HepG2 (cell line): ENCODE data around the gene FDPS. TPM values are rescaled to one million over a fixed set of nuclear protein-coding genes. Genes with fewer than 3 reads are reported as not detected.

ENCODE experiments used
- GTF3A ChIP-seq: sonication (generic); formaldehyde crosslinking; conservative IDR thresholded peaks from 2 replicates; pipeline ENCODE4 v1.4.0; 2020; ENCODE audit warnings: mild to moderate bottlenecking, missing genetic modification reagents
- IKZF4 ChIP-seq: sonication (generic); formaldehyde crosslinking; IDR thresholded peaks from 2 replicates; pipeline ENCODE4 v1.5.1; 2020; ENCODE audit warnings: borderline replicate concordance, mild to moderate bottlenecking, low read depth, missing genetic modification reagents; ENCODE audit errors: not compliant biosample characterization
- MYNN ChIP-seq: sonication (generic); formaldehyde crosslinking; IDR thresholded peaks from 2 replicates; pipeline ENCODE4 v1.4.0; 2020; ENCODE audit warnings: mild to moderate bottlenecking, low read depth, missing genetic modification reagents
- NCOA1 ChIP-seq: sonication (generic); formaldehyde crosslinking; IDR thresholded peaks from 2 replicates; pipeline ENCODE4 v1.9.0; 2021; ENCODE audit warnings: missing genetic modification reagents
- PHF20 ChIP-seq: sonication (generic); formaldehyde crosslinking; IDR thresholded peaks from 2 replicates; pipeline ENCODE4 v1.5.0; 2020; ENCODE audit warnings: mild to moderate bottlenecking, missing genetic modification reagents
- RERE ChIP-seq: IDR thresholded peaks from 2 replicates; pipeline ENCODE4 v1.6.1; 2016; ENCODE audit warnings: low read depth, missing genetic modification reagents, missing compliant biosample characterization
- RFX3 ChIP-seq: IDR thresholded peaks from 2 replicates; pipeline ENCODE4 v1.6.1; 2016; ENCODE audit warnings: missing biosample characterization, missing genetic modification reagents
- SKIL ChIP-seq: sonication (generic); formaldehyde crosslinking; IDR thresholded peaks from 2 replicates; pipeline ENCODE4 v1.8.0; 2022; ENCODE audit warnings: missing genetic modification reagents, mild to moderate bottlenecking, moderate library complexity, borderline replicate concordance
- XRCC5 ChIP-seq: fragments of 200-400 bp; formaldehyde crosslinking; optimal IDR thresholded peaks from 2 replicates; pipeline ENCODE3; 2017; ENCODE audit warnings: mild to moderate bottlenecking, low read length
- ZFP41 ChIP-seq: sonication (generic); formaldehyde crosslinking; IDR thresholded peaks from 2 replicates; pipeline ENCODE4 v1.4.0; 2020; ENCODE audit warnings: mild to moderate bottlenecking, missing genetic modification reagents, borderline replicate concordance
- ZNF382 ChIP-seq: sonication (generic); formaldehyde crosslinking; IDR thresholded peaks from 2 replicates; pipeline ENCODE4 v1.5.0; 2020; ENCODE audit warnings: missing genetic modification reagents, mild to moderate bottlenecking, borderline replicate concordance
- polyA plus RNA-seq, 8 experiments: library from polyadenylated mRNA; depleted of rRNA in 3 of 8; stranded (reverse) in 7 of 8; unstranded in 1 of 8; fragments of >200 nt; fragmentation: Illumina TruSeq in 4 of 8; extraction: Trizol in 4 of 8; gene quantifications; 2 replicates each; pipeline versions ENCODE4 v1.2.1 to v1.2.3, GENCODE V29; 2011 to 2016; ENCODE audit warnings: low read depth in 4 of 8, missing spikeins in 1 of 8, mixed read lengths in 1 of 8; ENCODE audit not compliant: insufficient read depth in 1 of 8
- total RNA-seq, 5 experiments: library from RNA; depleted of rRNA; stranded (reverse); fragments of >200 nt; fragmentation: Illumina TruSeq; extraction: Trizol; gene quantifications; 2 replicates each; pipeline ENCODE4 v1.2.3, GENCODE V29; 2016; ENCODE audit warnings: low read depth in 1 of 5
- TF ChIP-seq, protein P1 (sequence below): sonication (generic); formaldehyde crosslinking; conservative IDR thresholded peaks from 2 replicates; pipeline ENCODE4 v1.8.0; 2022; ENCODE audit warnings: missing genetic modification reagents
- TF ChIP-seq, protein P2 (sequence below): sonication (generic); formaldehyde crosslinking; IDR thresholded peaks from 2 replicates; pipeline ENCODE4 v1.4.0; 2020; ENCODE audit warnings: missing genetic modification reagents
- TF ChIP-seq, protein P3 (sequence below): sonication (generic); formaldehyde crosslinking; IDR thresholded peaks from 2 replicates; pipeline ENCODE4 v1.4.0; 2020; ENCODE audit warnings: missing genetic modification reagents

FDPS gene
- total and polyA plus RNA-seq, 2 of the 13 experiments (the other 11 are each of a cell fraction or from before 2014, with no cell fraction given), result 264 to 519 TPM

DNA sequence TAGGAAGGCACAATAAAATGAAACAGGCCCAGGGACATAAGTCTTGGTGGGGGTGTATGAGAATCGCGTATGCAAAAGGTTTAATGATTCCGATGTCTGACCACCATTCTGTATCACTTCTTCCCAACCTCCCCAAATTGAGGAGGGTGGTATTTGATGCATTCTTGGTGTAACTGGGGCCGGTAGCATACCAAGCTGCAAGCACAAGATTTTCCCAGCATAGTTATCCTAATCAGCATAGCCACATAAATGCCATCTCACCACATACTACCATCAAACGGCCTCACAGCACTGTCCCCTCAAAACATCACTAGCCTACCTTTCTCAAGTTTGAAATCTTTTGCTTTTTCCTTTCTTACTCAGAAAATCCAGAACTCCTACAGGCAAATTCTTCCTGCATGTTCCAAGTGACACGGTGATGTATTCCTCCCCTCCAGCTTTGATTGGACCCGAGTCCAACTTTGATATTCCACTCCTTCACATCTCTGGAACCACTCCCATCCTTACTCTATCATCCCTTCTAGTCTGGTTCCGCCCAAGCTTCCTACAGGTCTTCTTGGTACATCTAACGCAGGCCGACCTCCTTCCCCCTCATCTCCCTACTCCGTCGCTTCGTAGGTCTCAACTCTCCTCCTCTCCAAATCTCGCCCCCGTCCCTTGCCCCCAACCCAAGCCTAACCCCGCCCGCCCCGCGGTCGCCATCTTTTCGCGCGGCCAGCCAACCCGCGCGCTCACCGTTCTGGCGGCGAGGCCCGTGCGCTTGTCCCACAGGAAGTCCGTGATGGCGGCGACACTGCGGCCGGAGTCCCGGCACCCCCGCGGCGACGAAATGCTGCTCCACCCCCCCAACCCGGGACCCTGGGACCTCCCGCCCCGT lies 36.0 kb upstream of the FDPS start (continued):
- TF ChIP-seq RERE (CRISPR knock-in tag), result no peak
- no peak for TF ChIP-seq ZNF382 (CRISPR knock-in tag)
- TF ChIP-seq RFX3 (CRISPR knock-in tag), result no peak
- TF ChIP-seq PHF20 (CRISPR knock-in tag), result no peak
- TF ChIP-seq, protein P1, sequence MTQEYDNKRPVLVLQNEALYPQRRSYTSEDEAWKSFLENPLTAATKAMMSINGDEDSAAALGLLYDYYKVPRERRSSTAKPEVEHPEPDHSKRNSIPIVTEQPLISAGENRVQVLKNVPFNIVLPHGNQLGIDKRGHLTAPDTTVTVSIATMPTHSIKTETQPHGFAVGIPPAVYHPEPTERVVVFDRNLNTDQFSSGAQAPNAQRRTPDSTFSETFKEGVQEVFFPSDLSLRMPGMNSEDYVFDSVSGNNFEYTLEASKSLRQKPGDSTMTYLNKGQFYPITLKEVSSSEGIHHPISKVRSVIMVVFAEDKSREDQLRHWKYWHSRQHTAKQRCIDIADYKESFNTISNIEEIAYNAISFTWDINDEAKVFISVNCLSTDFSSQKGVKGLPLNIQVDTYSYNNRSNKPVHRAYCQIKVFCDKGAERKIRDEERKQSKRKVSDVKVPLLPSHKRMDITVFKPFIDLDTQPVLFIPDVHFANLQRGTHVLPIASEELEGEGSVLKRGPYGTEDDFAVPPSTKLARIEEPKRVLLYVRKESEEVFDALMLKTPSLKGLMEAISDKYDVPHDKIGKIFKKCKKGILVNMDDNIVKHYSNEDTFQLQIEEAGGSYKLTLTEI (CRISPR knock-in tag), result no peak
- TF ChIP-seq, protein P2, sequence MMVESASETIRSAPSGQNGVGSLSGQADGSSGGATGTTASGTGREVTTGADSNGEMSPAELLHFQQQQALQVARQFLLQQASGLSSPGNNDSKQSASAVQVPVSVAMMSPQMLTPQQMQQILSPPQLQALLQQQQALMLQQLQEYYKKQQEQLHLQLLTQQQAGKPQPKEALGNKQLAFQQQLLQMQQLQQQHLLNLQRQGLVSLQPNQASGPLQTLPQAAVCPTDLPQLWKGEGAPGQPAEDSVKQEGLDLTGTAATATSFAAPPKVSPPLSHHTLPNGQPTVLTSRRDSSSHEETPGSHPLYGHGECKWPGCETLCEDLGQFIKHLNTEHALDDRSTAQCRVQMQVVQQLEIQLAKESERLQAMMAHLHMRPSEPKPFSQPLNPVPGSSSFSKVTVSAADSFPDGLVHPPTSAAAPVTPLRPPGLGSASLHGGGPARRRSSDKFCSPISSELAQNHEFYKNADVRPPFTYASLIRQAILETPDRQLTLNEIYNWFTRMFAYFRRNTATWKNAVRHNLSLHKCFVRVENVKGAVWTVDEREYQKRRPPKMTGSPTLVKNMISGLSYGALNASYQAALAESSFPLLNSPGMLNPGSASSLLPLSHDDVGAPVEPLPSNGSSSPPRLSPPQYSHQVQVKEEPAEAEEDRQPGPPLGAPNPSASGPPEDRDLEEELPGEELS (CRISPR knock-in tag), result no peak
- no peak for TF ChIP-seq ZFP41
- TF ChIP-seq NCOA1 (CRISPR knock-in tag), result no peak
- no peak for TF ChIP-seq IKZF4 (CRISPR knock-in tag)
- TF ChIP-seq, protein P3, sequence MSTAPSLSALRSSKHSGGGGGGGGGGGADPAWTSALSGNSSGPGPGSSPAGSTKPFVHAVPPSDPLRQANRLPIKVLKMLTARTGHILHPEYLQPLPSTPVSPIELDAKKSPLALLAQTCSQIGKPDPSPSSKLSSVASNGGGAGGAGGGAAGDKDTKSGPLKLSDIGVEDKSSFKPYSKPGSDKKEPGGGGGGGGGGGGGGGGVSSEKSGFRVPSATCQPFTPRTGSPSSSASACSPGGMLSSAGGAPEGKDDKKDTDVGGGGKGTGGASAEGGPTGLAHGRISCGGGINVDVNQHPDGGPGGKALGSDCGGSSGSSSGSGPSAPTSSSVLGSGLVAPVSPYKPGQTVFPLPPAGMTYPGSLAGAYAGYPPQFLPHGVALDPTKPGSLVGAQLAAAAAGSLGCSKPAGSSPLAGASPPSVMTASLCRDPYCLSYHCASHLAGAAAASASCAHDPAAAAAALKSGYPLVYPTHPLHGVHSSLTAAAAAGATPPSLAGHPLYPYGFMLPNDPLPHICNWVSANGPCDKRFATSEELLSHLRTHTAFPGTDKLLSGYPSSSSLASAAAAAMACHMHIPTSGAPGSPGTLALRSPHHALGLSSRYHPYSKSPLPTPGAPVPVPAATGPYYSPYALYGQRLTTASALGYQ, result 0 out of 2 replicates have a peak, but pooled peaks have one; percentile 39
- no peak for TF ChIP-seq XRCC5
- no peak for TF ChIP-seq SKIL (CRISPR knock-in tag)
- TF ChIP-seq MYNN (CRISPR knock-in tag), result no peak
- TF ChIP-seq GTF3A (CRISPR knock-in tag), result no peak
